Measurements from ENCODE around the gene CFAP210.

Gene CFAP210, protein sequence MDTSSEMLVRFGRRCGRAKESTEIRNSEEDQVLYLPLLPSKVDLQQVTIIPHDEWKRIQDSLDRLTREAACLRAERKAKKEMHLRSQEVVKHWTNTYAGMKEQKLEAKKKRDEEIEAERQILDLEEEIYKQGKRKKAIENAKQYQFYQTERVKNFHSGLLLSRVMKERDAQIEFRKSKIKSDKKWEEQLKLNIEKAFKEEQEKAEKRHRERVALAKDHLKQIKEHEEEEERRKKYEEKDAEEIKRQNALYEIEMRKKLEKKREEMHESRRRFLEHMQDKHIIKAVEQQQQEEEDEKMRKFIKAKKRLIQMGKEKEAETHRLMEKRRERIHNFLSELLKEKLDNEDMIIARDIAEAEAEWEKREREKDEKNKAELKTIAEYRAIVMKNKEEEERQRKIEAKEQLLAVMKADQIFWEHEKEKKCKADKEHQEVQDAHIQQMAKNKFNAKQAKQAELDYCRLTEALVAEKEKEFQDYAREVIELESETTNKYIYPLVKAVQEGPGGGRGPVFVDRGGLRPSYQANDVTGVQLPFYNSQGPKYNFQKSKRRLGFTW

DNA sequence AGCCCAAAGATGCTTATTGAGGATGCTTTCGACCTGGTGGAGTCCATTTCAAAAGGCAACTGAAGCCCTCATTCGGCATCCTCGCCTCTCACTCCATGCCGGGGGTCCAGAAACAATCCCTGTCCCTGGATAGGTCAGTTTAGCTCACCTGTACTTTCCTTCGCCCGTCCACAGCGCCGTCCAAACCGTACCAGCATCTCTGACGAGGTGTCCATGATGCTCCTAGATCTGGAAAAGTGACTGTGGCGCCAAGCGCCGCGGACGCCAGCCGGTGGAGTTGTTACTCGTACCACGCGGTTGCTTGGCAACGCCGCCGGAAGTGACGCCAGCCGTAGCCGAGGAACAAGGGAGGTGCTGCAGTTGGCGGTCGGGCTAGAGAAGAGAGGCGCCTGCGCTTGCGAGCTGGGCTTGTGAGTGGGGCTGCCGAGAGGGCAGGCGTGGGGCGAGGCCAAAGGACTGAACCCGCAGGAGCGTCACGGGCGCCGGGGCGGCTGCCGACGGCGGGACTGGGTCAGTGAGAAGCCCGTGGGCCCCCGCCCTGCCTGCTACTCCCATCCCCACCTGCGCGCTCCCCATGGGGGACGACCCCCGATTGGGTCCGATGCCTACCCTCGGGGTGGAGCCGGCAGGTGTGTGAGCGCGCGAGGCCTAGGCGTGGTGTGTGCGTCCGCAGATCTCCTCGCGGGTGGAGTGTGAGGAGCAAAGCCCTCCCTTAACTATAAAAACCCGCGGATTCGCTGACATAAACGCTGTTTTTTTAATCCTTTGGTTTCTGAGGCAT lies at the start of gene CFAP210, which contains the start of gene PHOSPHO2:
Gene CFAP210 (minus strand): TSS at position 293 of the 781 bp plus-strand sequence. CDS start 78 bp downstream, at position 215.
Gene PHOSPHO2 (plus strand): TSS at position 357 of the 781 bp plus-strand sequence. CDS start 6,503 bp downstream, outside the sequence.
- peak; percentile 97 for DNase-seq (ENCODE audit: low read depth)

DNA sequence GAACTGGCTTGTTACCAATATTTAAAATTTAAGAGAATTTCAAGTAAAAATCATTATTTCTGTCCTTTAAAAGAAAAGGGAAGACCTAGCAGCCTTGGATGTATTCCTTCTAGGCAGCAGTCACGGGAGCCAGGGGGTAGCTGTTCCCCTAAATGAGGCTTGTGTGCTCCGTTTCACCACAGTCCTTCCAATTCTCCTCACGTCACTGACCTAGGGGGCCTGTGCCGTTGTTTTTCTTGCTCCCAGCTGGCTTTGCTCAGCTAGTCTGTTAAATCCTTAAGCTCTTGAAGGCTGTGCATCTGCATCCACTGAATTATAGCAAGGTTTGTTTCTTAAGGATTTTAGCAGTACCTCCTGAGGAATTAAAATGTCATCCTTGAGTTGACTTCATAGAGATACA lies 49.3 kb upstream of the CFAP210 start:
- no peak for DNase-seq (ENCODE audit: low read depth)

DNA sequence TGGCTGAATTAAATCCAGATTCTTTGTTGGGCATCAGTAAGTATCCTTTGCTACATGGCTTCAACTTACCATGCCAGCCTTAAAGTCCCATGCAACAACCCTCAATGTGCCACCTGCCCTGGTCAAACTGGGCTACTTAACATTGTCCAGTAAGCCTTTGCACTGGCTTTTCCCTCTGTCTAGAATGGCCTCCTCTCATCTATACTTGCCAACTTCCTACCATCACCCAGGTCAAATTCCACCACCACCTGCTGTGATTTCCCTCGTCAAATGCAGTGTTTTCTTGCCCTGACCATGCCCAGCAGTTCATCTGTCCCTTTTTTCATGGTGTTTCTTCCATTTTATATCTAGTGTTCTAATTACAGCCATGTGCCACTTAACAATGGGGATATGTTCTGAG lies 45.1 kb upstream of the CFAP210 start:
- DNase-seq (ENCODE audit: low read depth), result no peak

DNA sequence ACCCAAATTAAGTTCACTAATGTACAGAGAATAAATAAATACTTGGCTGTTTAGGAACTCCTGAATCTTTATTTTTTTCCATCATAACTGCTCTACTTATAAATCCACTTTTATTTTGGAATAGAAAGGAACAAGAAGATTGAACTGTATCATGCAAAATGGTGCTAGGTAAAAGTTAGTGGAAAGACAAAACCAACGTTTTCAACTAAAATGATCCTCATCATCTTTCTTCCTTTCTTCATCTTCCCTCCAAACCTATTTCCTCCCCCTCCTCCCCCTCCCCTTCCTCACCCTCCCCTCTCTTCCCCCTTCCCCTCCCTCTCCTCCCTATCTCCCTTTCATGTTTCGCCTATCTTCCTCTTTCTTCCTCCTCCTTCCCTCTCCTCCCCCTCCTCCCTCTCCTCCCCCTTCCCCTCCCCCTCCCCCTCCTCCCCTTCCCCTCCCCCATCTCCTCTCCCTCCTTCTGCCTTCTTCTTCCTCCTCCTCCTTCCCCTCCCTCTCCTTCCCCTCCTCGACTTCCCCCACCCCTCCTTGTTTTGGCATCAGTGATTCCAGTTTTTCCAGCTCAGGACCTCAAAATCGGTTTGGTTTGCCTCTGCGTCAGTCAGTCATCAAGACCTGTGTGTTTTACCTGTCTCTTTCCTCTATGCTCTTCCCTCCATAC lies 44.5 kb upstream of the CFAP210 start:
- no peak for DNase-seq (ENCODE audit: low read depth)

DNA sequence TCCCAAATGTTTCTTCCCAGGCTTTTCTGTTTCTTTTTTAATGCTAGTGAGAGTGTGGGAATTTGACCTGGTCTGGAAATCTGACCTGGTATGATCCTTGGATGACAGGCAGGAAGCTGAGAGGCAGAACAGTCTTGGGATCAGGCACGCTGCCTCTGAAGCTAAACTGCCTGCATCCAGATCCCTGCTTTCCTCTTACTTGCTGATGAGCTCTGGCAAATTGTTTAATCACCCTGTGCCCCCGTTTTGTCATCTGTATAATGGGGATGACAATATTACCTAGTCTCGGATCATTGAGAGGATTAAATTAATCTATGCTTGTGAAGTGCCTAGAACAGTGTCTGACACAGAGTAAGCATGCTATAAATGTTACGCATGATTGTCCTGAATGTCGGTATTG lies 42.7 kb upstream of the CFAP210 start:
- no peak for DNase-seq (ENCODE audit: low read depth)

DNA sequence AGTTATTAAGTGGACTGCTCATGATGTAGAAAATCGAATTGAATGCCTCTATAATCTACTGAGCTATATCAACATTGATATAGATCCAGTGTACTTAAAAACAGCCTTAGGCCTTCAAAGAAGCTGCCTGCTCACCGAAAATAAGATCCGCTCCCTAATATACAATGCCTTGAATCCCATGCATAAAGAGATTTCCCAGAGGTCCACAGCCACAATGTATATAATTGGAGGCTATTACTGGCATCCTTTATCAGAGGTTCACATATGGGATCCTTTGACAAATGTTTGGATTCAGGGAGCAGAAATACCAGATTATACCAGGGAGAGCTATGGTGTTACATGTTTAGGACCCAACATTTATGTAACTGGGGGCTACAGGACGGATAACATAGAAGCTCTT lies 41.4 kb upstream of the CFAP210 start:
- DNase-seq (ENCODE audit: low read depth), result no peak

DNA sequence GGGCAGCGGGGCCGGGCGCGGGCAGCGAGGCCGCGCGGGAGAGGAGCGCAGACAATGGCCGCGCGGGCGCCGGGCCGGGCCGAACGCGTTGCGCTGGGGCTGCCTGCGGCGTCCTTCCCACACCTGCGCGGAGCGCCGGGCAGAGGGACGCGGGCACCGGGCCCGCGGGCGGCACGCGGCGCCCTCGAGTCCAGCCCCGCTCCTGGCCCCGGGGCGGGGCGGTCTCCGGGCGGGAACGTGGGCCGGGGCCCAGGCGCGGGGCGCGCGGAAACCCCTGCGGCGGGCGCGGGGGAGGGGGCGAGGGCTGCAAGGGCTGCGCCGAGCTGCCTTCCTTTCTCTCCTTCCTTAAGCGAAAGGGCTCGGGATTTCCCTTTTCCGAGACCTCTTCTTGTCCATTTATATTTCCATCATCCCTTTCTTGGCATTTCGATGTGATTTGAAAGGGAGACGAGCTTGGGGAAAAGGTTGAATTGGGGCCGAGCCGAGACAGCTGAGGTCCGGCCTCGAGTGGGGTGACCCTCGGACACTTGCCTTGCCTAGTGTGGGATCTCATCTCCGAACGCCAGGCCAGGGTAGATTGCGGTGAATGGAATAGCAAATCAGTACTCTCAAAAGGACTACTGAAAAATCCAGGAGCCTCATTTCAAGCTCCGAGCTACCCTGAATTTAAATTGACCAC lies 40.1 kb upstream of the CFAP210 start:
- peak; percentile 34 for DNase-seq (ENCODE audit: low read depth)

DNA sequence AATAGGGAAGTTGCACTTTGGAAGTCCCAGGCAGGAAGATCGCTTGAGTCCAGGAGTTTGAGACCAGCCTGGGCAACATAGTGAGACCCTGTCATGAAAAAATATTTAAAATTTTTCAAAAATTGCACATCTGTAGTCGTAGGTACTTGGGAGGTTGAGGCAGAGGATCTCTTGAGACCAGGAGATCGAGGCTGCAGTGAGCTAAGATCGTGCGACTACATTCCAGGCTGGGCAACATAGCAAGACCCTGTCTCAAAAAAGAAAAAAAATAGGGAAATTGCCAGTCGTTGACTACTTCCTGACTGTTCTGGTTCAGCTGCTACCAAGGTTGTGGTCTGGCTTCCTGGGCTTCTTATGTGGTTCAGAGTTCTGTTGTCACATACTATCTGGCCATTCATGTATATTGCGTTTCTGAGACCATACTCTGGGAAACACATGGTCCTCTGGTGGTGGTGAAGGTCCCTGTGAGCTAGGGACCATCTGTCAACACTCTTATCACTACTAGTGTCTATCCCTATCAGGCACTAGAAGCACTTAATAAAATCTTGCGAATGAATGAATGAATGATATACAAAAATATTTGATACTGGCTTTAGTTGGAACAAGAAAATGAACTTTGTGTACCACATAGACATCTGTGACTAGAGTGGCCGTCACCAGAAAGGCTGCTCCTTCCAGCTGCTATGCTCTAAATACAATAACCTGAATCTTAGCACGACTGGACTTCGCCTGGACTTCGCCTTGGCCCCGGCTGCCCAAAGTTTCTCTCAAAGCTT lies 38.6 kb upstream of the CFAP210 start:
- DNase-seq (ENCODE audit: low read depth), result peak; percentile 11

DNA sequence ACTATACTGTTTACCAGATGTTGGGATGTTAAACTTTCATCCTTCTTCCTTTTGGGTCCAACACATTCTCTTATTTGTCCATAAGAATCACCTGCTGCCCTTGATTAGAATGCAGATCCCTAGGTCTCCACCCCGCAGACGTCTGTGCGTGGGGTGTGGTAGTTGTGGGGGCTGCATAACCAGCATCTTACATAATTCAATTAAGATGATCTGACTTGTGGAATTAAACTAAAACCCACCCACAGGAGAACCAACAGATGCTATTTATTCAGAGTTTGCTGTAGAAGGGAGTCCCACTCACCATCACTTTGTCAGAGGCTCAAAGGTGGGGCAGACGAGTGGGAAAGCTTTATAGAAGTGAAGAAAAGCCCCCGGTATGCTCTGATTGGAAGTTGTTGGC lies 37.9 kb upstream of the CFAP210 start:
- DNase-seq (ENCODE audit: low read depth), result no peak

DNA sequence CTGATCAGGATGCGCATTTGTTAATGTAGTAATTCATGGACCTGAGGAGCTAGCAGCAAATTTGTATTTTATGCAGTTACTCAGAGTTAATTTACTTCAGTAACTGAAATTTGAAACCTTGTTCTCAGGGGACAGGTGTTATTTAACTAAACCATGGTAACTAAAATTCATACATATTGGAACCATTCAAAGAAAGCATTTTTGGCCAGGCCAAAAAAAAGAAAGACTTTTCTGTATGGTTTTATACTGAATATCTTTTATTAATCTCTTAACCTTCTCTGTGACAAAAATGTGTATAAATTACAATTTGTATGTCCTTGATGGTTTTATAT lies 35.0 kb upstream of the CFAP210 start:
- DNase-seq (ENCODE audit: low read depth), result no peak

DNA sequence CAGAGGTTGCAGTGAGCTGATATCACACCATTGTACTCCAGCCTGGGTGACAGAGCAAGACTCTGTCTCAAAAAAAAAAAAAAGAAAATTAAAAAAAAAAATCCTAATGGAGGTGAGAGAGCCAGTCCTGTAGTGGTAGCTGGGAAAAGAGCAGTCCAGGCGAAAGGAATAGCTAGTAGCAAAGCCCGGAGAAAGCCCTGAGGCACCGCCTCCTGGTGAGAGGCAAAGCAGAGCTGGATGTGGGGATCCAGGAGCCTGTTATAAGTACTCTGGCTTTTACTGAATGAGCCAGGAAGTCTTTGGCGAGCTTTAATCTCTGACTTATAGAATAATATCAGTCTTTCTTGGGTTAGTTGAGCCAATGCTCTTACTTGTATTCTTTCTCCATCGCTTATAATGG lies 32.9 kb upstream of the CFAP210 start:
- DNase-seq (ENCODE audit: low read depth), result no peak

DNA sequence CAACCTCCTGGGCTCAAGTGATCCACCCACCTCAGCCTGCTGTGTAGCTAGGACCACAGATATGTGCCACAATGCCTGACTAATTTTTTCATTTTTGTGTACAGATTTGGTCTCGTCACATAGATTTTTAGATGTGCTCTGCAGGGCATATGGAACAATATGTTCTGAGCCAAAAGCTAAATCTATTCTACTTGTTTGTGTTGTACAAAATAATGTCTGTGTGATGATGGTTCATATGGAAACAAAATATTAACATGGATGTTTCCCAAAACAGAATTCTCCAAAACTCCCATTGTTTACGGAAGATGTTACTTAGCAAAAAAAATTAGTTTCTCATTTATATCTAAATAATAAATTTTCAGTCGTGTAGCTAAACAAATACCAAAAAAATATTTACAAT lies 26.8 kb upstream of the CFAP210 start:
- no peak for DNase-seq (ENCODE audit: low read depth)

DNA sequence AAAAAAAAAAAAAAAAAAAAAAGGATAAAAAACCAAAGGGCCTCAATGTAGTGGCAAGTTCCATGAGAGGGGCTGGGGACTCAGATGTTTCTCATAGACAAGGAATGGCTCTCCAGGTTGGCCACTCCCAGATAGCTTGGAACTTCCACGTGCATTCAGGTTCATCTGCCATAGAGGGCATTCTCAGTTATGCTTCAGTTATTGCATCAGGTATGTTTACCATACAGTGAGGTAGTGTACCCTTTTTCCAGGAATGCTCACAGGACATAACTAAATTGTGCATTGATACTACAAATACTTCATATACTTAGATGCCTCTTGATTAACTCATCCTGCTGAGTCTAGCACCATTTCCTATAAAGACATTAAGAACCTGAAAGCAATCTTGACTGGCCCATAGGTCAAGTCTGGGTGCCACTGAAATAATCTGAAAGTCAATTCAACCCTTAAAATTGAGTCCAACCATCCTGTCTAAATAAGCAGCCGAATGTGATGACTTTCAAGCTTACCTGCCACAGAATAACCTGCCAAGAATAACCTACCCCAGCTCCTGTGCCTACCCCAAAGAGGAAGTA lies 24.8 kb upstream of the CFAP210 start:
- DNase-seq (ENCODE audit: low read depth), result no peak

DNA sequence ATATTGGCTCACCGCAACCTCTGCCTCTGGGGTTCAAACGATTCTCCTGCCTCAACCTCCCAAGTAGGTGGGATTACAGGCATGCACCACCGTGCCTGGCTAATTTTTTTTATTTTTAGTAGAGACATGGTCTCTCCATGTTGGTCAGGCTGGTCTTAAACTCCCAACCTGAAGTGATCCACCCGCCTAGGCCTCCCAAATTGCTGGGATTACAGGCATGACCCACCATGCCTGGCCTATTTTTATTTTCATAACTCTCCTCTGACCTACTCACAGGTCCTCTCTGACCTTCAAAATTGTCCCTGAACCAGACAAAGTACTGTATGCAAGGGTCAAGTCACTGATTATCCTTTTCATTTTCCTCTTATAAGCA lies 23.5 kb upstream of the CFAP210 start:
- no peak for DNase-seq (ENCODE audit: low read depth)

DNA sequence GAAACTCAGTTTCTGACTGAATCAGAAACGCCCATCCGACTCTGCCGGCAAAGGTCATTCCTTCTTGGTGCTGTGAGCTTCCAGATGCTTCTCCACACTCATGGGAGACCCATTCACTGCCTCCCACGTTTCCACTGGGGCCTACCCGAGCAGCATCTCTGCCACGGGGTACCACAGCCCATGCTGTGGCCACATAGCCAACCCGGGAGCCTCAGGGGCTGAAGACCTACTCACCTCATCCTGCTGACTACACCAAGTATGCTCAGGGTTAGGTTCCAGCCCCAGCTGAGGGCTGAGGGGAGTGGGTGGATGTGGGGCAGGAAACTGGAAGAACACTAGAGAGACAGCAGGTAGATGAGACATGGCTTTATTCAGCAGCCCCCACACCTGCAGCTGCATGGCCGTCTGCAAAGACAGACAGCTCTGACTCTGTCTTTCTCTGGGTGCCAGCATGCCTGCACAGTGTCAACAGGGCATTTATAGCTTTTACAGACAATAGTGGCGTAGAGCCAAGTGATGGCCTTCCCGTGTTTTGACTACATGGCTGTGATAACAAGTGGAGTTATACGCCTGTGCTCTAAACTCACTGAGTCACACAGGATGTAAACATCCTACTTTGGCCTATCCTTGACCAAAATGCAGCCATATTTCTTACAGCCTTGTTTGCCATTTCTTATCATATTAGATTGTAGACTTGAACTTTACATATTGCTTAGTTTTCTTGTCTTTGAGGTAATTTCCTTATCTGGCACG lies 22.9 kb upstream of the CFAP210 start:
- DNase-seq (ENCODE audit: low read depth), result peak; percentile 39

DNA sequence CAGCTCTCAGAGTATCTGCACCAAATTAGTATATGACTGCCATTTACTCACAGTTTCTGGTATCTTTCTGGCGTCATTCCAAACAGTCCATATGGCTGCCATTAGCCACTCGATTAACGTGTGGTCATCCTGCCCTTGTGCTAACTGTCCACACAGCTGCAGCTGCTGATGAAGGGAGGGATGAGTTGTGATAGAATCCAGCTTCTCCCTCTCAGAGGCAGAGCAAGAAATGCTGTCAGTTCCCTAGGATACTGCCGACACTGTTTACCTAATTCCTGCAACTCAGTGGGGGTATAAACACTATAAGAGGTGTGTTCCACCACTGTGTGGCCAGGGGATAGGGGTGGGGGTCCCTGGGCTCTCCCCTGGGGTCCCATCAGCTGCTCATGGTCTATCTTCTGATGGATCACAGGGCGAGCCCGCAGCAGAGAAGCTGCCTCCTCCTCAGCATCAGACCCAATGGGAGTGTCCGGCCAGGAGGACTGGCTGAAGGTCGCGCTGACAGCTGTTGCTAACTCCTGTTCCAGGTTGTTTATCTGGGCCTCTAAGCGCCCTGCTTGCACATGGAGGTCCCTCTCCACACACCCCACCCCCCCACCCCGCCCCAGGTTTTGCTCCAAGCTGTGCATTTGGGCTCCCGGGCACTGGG lies 22.2 kb upstream of the CFAP210 start:
- peak; percentile 63 for DNase-seq (ENCODE audit: low read depth)

DNA sequence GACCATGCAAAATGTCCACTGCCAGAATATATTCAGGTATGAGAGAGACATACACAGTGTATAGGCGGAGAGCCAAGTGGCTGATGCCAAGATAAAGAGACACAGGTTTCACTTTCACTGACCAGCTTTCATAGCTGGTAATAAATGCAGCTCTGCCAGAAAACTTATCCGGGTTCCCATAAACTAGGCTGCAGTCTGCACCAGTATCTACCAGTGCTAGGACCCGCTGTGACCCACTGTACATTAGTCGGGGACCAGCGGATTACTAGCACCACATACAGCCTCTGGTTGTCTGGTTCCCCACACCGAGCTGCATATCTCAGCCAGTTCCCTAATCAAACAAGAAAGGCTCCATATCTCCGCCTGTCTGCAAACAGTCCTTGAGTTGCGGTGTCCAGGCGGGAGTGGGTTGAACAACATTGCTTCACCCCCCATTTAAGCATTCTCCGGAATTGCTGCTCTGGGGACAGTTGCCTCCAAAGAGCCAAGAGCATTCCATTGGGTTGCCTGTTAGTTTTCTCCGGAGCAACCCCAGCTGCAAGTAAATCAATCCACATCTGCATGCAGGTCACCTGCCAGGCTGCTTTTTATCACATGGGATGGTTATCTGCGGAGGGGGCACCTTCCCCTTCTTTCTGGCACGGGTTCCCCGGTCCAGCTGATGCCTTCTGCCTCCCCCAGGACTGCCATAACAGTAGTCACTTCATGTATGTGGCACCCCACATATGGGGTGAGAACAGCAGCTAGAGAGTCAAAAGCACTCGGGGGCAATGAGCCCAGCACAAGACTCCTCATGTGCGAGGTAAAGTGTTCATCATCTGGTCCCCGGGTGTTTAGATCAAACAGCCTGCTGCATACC lies 21.4 kb upstream of the CFAP210 start:
- peak; percentile 11 for DNase-seq (ENCODE audit: low read depth)

DNA sequence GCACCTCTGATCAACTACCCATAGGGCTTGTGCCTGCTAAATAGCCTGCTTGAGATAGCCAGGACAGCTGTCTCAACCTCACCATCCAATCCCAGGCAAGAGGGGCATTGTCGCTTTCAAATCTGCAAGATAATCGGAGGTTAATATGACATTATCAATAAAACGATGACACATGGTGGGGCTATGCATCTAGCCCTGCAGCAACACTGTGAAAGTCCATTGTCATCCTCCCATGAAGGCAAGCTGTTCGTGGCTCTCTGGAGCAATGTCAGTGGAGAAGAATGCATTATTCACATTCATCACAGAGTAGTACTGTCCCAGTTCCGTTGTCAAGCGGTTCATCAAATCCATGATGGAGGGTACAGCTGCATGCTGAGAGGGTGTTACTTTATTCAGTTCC lies 20.5 kb upstream of the CFAP210 start:
- DNase-seq (ENCODE audit: low read depth), result peak; percentile 66

DNA sequence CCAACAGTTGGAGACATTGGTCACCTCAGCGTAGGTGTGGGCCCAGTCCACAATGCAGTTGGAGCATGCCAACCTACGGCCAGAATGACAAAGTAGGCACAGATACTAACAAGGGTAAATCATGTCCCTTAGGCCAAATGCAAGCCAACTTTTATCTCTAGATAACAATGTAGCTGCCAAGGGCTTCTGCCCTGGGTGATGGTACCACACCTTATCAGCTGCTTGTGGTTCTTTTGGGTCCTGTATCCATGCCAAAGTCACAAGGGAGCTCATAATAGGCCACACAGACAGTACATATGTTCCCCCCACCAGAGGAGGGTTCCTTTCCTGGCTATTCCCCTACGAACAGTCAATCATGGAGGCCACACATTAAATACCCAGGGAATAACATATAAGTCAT lies 19.1 kb upstream of the CFAP210 start:
- DNase-seq (ENCODE audit: low read depth), result no peak

All from ELR (cell line).